ENCODE data around the gene PRSS33.

- no peak for TF ChIP-seq CTCF (conservative IDR thresholded peaks at IDR 0.05; ENCODE audit: low read length)
- no peak for TF ChIP-seq EZH2phosphoT487 (IDR thresholded peaks at IDR 0.05; ENCODE audit: borderline replicate concordance)
These were observed 37.8 kb upstream of the PRSS33 start for GRCh38 chr16:2825049-2825742.

Measured in Loucy (cell line).